Peyer's patch (tissue), 4 donors: ENCODE results near the gene ANKRD9.

ENCODE experiments used
- POLR2A ChIP-seq, 2 donors: fragments of 450-650 bp; IDR thresholded peaks; one replicate each; pipeline ENCODE4 v1.5.1; 2017; ENCODE audit warnings: antibody characterized with exemption in 2 of 2, mild to moderate bottlenecking in 2 of 2, moderate library complexity in 2 of 2
- TF ChIP-seq, protein P1 (sequence below), 6 experiments: fragments of 450-650 bp in 4 of 6; fragments of 200-600 bp in 2 of 6; sonication (generic) in 1 of 6; IDR thresholded peaks; one replicate each; pipeline ENCODE4 v1.5.1; 2017 to 2019; ENCODE audit warnings: antibody characterized with exemption in 6 of 6, mild to moderate bottlenecking in 3 of 6, moderate library complexity in 1 of 6

DNA sequence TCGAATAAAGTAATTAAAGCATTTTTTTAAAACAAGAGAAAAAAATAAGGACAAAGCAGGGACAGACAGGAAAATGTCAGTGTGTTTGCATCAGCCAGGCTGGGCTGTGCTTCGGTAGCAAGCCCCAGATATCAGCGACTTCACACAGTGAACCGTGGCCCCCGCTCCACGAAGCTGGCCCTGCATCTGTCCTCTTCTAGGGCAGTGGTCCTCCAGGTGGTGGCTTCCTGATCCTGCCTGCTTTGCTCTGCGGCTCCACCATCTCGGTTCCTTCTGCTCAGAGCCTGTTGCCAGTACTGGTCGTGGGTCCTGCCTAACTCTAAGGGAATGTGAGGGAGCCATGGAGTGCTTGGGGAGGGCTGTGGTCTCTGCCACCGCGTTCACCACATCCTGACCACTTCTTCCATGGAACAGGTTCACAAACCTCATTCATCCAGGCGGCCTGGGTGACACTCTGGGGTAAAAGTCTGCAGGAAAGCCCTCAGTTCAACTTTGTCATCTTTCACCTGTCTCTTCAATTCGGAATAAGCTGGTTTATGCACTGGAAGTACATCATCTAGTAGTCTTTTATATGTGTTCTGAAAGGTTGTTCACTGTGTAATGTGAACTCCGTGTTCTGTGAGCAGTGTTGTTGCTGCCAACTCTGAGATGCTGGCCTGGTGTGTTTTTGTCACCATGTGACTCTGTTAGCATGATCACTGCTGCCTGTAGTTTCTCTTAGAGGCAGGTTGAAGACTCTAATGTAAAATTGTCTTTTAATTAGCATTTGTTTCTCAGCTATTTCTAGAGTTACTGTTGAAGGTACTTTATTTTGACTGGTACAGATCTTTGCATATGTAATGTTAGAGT lies 47.9 kb downstream of the ANKRD9 start:
- no peak for TF ChIP-seq POLR2A (IDR thresholded peaks at IDR 0.05)
- TF ChIP-seq, protein P1, sequence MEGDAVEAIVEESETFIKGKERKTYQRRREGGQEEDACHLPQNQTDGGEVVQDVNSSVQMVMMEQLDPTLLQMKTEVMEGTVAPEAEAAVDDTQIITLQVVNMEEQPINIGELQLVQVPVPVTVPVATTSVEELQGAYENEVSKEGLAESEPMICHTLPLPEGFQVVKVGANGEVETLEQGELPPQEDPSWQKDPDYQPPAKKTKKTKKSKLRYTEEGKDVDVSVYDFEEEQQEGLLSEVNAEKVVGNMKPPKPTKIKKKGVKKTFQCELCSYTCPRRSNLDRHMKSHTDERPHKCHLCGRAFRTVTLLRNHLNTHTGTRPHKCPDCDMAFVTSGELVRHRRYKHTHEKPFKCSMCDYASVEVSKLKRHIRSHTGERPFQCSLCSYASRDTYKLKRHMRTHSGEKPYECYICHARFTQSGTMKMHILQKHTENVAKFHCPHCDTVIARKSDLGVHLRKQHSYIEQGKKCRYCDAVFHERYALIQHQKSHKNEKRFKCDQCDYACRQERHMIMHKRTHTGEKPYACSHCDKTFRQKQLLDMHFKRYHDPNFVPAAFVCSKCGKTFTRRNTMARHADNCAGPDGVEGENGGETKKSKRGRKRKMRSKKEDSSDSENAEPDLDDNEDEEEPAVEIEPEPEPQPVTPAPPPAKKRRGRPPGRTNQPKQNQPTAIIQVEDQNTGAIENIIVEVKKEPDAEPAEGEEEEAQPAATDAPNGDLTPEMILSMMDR (IDR thresholded peaks at IDR 0.05) = no peak
